K562 (cell line): ENCODE measurements around the gene TRMT1. TPM values are rescaled to one million over a fixed set of nuclear protein-coding genes. Genes with fewer than 3 reads are reported as not detected.
A peak's percentile ranks its signal among the peaks of the same experiment; 100 is the strongest.

Experiments used
- CCNT2 ChIP-seq: IDR thresholded peaks from 2 replicates; pipeline ENCODE4 v1.6.1; 2011; ENCODE audit warnings: borderline replicate concordance, low read depth, mild to moderate bottlenecking, moderate library complexity, mixed read lengths, low read length; ENCODE audit not compliant: insufficient read length; ENCODE audit errors: extremely low read depth
- CEBPZ ChIP-seq: fragments of 150-350 bp; IDR thresholded peaks from 2 replicates; pipeline ENCODE4 v1.6.1; 2014; ENCODE audit warnings: low read depth, mild to moderate bottlenecking, low read length, borderline replicate concordance
- GATAD2B ChIP-seq: fragments of 450-650 bp; IDR thresholded peaks from 2 replicates; pipeline ENCODE4 v1.6.1; 2017; ENCODE audit warnings: mild to moderate bottlenecking, borderline replicate concordance
- GTF2E2 ChIP-seq: fragments of 200-800 bp; sonication (Bioruptor generic); IDR thresholded peaks from 2 replicates; pipeline ENCODE4 v1.6.1; 2016; ENCODE audit warnings: missing genetic modification characterization, missing compliant biosample characterization
- HIVEP1 ChIP-seq: fragments of 250-450 bp; sonication (Bioruptor Pico); IDR thresholded peaks from 2 replicates; pipeline ENCODE4 v1.4.0; 2020; ENCODE audit warnings: mild to moderate bottlenecking
- HOXB6 ChIP-seq: fragments of 250-450 bp; sonication (Bioruptor Pico); IDR thresholded peaks from 2 replicates; pipeline ENCODE4 v1.5.1; 2022; ENCODE audit warnings: mild to moderate bottlenecking, borderline replicate concordance
- HSF4 ChIP-seq: fragments of 250-450 bp; sonication (Bioruptor Pico); IDR thresholded peaks from 2 replicates; pipeline ENCODE4 v2.1.2; 2022; ENCODE audit warnings: mild to moderate bottlenecking, moderate library complexity, borderline replicate concordance
- KHSRP ChIP-seq: fragments of 450-650 bp; IDR thresholded peaks from 2 replicates; pipeline ENCODE4 v1.6.1; 2017
- MCM2 ChIP-seq: fragments of 450-650 bp; IDR thresholded peaks from 2 replicates; pipeline ENCODE4 v1.6.1; 2017; ENCODE audit warnings: low read depth, mild to moderate bottlenecking
- PBX2 ChIP-seq, 2 experiments: IDR thresholded peaks in 1 of 2; conservative IDR thresholded peaks in 1 of 2; 2 replicates each; pipeline ENCODE4 v1.6.1; 2016; ENCODE audit warnings: low read depth in 2 of 2, mild to moderate bottlenecking in 1 of 2, missing compliant biosample characterization in 1 of 2, missing genetic modification characterization in 1 of 2, moderate library complexity in 1 of 2
- POLR2AphosphoS2 ChIP-seq: IDR thresholded peaks from 2 replicates; pipeline ENCODE4 v1.6.1; 2012; ENCODE audit warnings: low read length, improper control_type of control experiment
- PTRF ChIP-seq: fragments of 450-650 bp; IDR thresholded peaks from 2 replicates; pipeline ENCODE4 v1.6.1; 2016; ENCODE audit warnings: mild to moderate bottlenecking, missing genetic modification characterization, missing compliant biosample characterization
- RBBP5 ChIP-seq: fragments of 200-600 bp; sonication (generic); IDR thresholded peaks from 2 replicates; pipeline ENCODE4 v1.6.1; 2012; ENCODE audit warnings: borderline replicate concordance, mild to moderate bottlenecking, low read length, control low read depth, inconsistent platforms; ENCODE audit not compliant: insufficient read depth, poor library complexity, severe bottlenecking
- SNIP1 ChIP-seq: fragments of 450-650 bp; IDR thresholded peaks from 2 replicates; pipeline ENCODE4 v1.7.1; 2017; ENCODE audit warnings: low read depth, mild to moderate bottlenecking
- SP2 ChIP-seq: IDR thresholded peaks from 2 replicates; pipeline ENCODE4 v1.6.1; 2011; ENCODE audit warnings: mild to moderate bottlenecking, low read depth, low read length, moderate library complexity; ENCODE audit not compliant: poor library complexity, severe bottlenecking; ENCODE audit errors: extremely low read depth
- SRF ChIP-seq, 2 experiments: fragments of 250-450, 450-650 bp in 1 of 2; sonication (Bioruptor Pico) in 1 of 2; sonication (generic) in 1 of 2; formaldehyde crosslinking; IDR thresholded peaks; 2 replicates each; pipeline versions ENCODE4 v1.5.0 to v1.5.1; 2020 to 2022; ENCODE audit warnings: mild to moderate bottlenecking in 1 of 2, missing genetic modification reagents in 1 of 2
- TEAD1 ChIP-seq, 2 experiments: fragments of 450-650 bp in 1 of 2; sonication (generic) in 1 of 2; formaldehyde crosslinking; IDR thresholded peaks; 2 replicates each; pipeline versions ENCODE4 v1.4.0 to v1.8.0; 2020 to 2022; ENCODE audit warnings: mild to moderate bottlenecking in 2 of 2, missing genetic modification reagents in 1 of 2
- XRCC5 ChIP-seq: fragments of 200-400 bp; formaldehyde crosslinking; IDR thresholded peaks from 2 replicates; pipeline ENCODE4 v1.6.1; 2017; ENCODE audit warnings: low read depth, mild to moderate bottlenecking, low read length
- YBX1 ChIP-seq: fragments of 450-650 bp; IDR thresholded peaks from 2 replicates; pipeline ENCODE4 v1.7.1; 2016; ENCODE audit warnings: mild to moderate bottlenecking
- ZNF79 ChIP-seq: fragments of 250-450 bp; sonication (Bioruptor Pico); IDR thresholded peaks from 2 replicates; pipeline ENCODE4 v1.4.0; 2020; ENCODE audit warnings: low read depth, mild to moderate bottlenecking, moderate library complexity
- polyA plus RNA-seq, 8 experiments: library from polyadenylated mRNA; depleted of rRNA in 4 of 8; stranded (reverse) in 5 of 8; unstranded in 3 of 8; fragments of >200 nt; fragmentation: Nextera tagmentation in 2 of 8; fragmentation: Illumina TruSeq in 1 of 8; extraction: Ambion mirVana in 2 of 8; extraction: Trizol in 1 of 8; gene quantifications; 2 replicates each; pipeline versions ENCODE4 v1.2.1 to v1.2.3, GENCODE V29; 2011 to 2014; ENCODE audit warnings: inconsistent platforms in 1 of 8, missing spikeins in 1 of 8
- total RNA-seq, 7 experiments: library from RNA; depleted of rRNA in 6 of 7; stranded (reverse); fragments of >200 nt in 6 of 7; fragmentation: Illumina TruSeq in 2 of 7; extraction: Trizol in 2 of 7; gene quantifications; 2 replicates each; pipeline versions ENCODE4 v1.2.1 to v1.2.3, GENCODE V29; 2011 to 2021; ENCODE audit warnings: low replicate concordance in 1 of 7
- TF ChIP-seq, protein P1 (sequence below): fragments of 450-650 bp; formaldehyde crosslinking; IDR thresholded peaks from 2 replicates; pipeline ENCODE4 v1.4.0; 2020; ENCODE audit warnings: mild to moderate bottlenecking

The TRMT1 gene
- total and polyA plus RNA-seq, 9 of the 15 experiments (the other 6 are each of a cell fraction or from before 2014, with no cell fraction given): 5.8 to 158 (median 54.3) TPM

DNA sequence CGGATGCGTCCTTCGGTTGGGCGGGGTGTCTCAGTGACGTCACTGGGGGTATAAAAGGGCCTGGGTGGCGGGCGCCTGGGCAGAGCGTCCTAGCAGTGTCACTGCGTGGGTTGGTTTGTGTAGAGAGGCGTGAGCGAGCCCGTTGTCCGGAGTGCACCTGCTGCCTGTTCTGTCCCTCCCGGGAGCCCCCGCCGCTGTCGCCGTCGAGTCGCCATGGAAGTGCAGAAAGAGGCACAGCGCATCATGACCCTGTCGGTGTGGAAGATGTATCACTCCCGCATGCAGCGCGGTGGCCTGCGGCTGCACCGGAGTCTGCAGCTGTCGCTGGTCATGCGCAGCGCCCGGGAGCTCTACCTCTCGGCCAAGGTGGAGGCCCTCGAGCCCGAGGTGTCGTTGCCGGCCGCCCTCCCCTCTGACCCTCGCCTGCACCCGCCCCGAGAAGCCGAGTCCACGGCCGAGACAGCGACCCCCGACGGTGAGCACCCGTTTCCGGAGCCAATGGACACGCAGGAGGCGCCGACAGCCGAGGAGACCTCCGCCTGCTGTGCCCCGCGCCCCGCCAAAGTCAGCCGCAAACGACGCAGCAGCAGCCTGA is 36.5 kb upstream of the TRMT1 start (continued):
- no peak for TF ChIP-seq CEBPZ
- TF ChIP-seq PTRF (tag): no peak
- peak; percentile 25; the same call in 1 of the 2 replicates for TF ChIP-seq GATAD2B
- TF ChIP-seq PBX2 (CRISPR knock-in tag; IDR thresholded peaks at IDR 0.05; ENCODE audit: low read depth): no peak
- TF ChIP-seq PBX2 (tag; conservative IDR thresholded peaks at IDR 0.05; ENCODE audit: low read depth): no peak
- no peak for TF ChIP-seq YBX1
- TF ChIP-seq, protein P1, sequence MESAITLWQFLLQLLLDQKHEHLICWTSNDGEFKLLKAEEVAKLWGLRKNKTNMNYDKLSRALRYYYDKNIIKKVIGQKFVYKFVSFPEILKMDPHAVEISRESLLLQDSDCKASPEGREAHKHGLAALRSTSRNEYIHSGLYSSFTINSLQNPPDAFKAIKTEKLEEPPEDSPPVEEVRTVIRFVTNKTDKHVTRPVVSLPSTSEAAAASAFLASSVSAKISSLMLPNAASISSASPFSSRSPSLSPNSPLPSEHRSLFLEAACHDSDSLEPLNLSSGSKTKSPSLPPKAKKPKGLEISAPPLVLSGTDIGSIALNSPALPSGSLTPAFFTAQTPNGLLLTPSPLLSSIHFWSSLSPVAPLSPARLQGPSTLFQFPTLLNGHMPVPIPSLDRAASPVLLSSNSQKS: no peak
- TF ChIP-seq HIVEP1 (CRISPR knock-in tag): no peak
- peak; percentile 98 for TF ChIP-seq POLR2AphosphoS2
- TF ChIP-seq RBBP5: peak; percentile 58
- TF ChIP-seq SRF (CRISPR knock-in tag; IDR thresholded peaks at IDR 0.05): peak; percentile 49 to 85
- no peak for TF ChIP-seq MCM2
- TF ChIP-seq KHSRP: peak; percentile 87
- TF ChIP-seq CCNT2: peak; percentile 71
- no peak for TF ChIP-seq ZNF79
- TF ChIP-seq XRCC5: peak; percentile 81
- no peak for TF ChIP-seq SNIP1
- no peak for TF ChIP-seq SP2
- peak; percentile 98 for TF ChIP-seq GTF2E2
- no peak for TF ChIP-seq HSF4 (CRISPR knock-in tag)
- no peak for TF ChIP-seq HOXB6 (CRISPR knock-in tag)
- TF ChIP-seq TEAD1 (CRISPR knock-in tag; IDR thresholded peaks at IDR 0.05): peak in 1 of 2 experiments; percentile 34; a peak in 1 of 4 replicates
